SW480 (cell line): ENCODE measurements around the gene BPGM.
A peak's percentile ranks its signal among the peaks of the same experiment; 100 is the strongest.

Source experiments
- DNase-seq: peaks from one replicate; pipeline ENCODE4 v3.0.0-alpha.2; 2016; ENCODE audit warnings: low spot score

The BPGM gene

DNA sequence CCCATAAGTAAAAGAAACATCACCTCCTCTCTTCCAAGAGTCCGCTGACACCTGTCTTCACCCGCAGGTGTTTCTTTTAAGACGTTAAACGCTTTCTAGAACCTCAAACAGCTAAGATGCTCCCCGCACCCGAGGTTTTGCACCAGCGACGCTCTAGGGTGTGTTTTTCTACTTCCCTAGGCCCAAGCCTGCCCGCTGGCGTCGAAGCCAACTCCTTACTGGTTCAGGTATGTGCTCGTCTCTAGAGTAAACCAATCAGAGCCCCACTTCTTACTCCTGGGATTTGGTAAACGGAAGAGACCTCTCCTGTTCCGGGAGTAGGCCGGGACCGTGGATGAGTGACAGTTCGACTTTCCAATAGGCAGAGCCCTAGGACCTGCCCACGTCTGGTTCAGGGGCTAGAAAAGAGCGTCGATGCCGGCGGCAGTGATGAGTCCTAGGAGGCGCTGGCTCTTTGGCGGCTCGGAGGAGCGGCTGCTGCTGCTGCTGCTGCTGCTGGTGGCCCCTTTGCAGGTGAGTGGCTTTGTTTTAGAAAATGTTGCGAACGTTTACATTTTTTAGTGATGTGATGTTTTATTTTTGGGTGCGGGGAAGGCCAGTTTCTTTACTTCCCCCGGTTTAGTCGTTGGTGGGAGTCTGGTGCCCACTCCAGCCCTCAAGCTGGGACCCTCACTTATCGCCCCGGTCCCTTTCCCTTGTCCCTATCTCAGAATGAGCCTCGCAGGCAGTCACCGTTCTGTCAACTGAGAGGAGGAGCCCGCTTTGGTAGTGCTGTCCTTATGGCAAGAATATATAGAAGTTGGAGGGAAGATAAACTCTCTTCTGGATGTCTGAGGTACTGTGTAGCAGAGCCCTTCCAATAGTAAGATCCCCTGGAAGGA is at the start of gene BPGM:
Gene BPGM (plus strand): TSS at position 429 of the 881 bp plus-strand sequence. CDS start 14,655 bp downstream, outside the sequence.
- DNase-seq: peak; percentile 100

- DNase-seq: no peak
These were observed 47.3 kb upstream of the BPGM start for GRCh38 chr7:134599371-134599770.

GRCh38 chr7:134601459-134601858 is 45.2 kb upstream of the BPGM start:
- no peak for DNase-seq

GRCh38 chr7:134602881-134603451 is 43.7 kb upstream of the BPGM start:
- no peak for DNase-seq

- peak; percentile 47 for DNase-seq
These were observed 40.4 kb upstream of the BPGM start for GRCh38 chr7:134605978-134606923.

- DNase-seq: no peak
These were observed 35.0 kb upstream of the BPGM start for GRCh38 chr7:134611611-134612151.

- DNase-seq: peak; percentile 10
These were observed 34.5 kb upstream of the BPGM start for GRCh38 chr7:134612197-134612596.

DNA sequence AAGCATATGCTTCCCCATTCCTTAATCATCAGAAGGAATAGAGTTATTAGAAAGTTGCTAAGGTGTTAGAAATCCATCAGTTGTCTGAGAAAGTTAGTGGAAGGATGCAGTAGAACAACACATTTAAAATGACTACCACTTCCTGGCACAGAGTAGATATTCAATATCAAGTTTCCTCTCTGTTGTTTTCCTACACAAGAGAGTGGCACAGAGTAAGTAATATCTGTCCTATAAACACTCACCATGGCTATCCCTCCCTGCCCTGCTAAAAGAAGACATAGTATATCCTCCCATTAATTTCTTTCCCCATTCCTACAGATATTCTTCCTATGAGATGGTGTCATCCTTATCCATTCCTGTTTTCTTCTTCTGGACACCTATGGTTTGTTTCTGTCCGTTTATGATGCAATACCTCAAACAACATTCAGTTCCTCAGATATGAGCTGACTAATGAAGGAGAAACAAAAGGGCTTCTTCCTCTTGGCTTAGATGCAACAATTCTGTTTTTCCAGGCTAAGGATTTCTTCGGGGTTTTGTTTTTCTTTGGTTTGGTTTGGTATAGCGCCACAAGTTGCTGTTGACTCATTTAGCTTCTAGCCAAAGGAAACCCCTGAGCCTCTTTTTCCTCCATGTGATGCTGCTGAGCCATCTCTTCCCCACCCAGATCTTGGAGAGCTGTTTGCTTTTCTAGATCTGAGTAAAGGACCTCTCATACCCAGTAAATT is 32.9 kb upstream of the BPGM start:
- no peak for DNase-seq

- DNase-seq: no peak
These were observed 30.0 kb upstream of the BPGM start for GRCh38 chr7:134616611-134617010.

DNA sequence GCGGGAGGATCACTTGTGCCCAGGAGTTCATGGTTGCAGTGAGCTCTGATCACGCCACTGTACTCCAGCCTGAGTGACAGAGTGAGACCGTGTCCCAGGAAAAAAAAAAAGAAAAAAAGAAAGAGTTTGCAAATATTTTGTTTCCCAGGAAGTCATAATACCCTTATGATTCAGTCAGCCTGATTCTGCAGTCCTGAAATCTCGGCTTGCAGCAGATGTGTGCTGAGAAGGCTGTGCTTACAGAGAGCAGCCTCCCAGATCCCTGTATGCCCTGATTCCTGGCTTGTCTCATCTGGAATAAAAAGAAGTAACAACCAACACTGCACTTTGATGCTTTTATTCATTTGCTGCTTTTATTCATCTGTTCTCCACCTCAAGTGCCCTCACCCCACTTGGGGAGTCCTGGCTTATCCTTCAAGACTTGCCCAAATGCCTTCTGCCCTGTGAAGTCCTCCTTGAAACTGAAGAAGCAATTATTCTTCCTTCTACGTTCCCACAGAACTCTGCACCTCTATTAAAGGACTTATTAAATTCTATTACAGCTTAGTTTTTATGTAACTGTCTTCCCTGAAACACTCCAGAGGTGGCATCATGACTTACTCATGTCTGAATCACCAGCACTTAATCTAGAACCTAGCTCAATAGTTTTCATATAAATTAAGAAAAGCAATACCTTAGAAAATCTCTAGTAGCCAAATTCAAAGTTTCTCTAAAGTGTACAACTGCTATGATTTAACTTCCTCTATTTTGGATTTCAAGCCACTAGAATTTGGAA is 27.7 kb upstream of the BPGM start:
- DNase-seq: no peak

GRCh38 chr7:134619627-134620331 is 26.9 kb upstream of the BPGM start:
- DNase-seq: no peak

DNA sequence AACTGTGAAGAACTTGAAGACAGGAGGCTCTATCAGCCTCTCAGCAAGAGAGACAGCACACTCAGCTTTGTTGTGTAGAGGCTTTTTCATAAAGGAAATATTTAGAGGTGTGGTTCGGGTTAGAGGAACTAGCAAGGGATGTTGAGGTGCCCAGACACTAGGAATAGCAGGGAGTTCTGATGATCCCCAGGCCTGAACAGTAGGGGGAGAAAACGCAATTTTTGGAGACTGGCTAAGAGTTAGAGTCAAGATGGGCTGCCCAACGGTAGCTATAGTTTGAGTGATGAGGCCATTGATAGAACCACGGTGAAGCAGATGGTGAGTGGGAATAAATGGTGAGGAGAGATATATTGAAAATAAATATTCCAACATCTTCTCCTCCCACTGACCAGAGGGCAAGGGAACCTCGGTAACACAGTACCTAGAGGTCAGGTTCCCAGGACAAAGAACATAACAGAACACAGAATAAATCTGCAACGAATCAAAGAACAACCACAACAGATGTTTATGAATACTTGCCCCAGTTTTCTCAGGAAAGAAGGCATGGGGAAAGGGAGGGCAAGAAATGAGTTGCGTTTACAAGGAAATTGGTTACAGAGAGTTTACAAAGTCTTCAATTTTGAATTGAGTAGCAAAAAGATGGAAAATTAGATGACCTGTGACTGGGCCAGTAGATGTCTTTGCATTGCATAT is 24.2 kb upstream of the BPGM start:
- no peak for DNase-seq

GRCh38 chr7:134623193-134623592 is 23.5 kb upstream of the BPGM start:
- DNase-seq: no peak

GRCh38 chr7:134625550-134625949 is 21.1 kb upstream of the BPGM start:
- DNase-seq: no peak

GRCh38 chr7:134627109-134627774 is 19.4 kb upstream of the BPGM start:
- no peak for DNase-seq

- no peak for DNase-seq
These were observed 18.9 kb upstream of the BPGM start for GRCh38 chr7:134627775-134628153.

GRCh38 chr7:134629445-134629844 is 17.2 kb upstream of the BPGM start:
- no peak for DNase-seq

DNA sequence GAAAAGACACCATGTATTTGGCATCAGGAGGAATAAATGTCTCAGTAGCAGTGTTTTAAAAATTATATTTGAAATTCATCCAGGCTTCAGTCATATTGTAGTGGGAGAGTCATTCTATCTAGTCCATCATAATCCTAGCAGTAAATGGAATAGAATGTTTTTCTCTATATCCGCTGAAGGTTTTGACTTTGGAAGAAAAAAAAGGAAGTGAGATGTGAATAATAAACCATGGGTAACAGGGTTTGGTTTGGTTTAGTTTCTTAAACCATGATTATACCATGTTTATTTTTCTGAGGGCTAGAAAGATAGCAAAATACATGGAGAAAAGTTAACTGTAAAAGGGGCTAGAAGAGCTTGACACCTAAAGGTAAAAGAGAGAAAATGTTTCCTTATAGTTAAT is 16.4 kb upstream of the BPGM start:
- DNase-seq: no peak

DNA sequence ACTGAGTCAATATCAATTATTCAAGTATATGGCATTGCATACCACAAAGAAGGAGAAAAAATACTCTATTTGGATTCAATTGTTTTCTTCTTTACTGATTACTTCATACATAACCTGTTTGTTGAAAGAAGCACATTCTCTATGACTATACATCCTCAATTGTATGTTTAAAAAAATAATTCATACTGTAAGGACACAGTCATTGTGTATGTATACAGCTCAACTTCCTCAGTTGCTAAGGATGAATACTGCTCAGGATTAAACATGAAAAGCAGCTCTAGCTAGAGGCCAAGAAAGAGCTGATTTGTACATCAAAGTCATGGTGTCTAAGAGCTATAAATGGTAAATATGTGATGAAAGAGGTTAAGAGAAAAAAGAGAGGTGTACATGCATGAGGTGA is 15.8 kb upstream of the BPGM start:
- no peak for DNase-seq
